ENCODE data around the gene AP1M1.

The AP1M1 gene

GRCh38 chr19:16226184-16226591, 28.5 kb downstream of the AP1M1 start:
- DNase-seq (ENCODE audit: low read depth in 1 of 2, low spot score in 1 of 2) = no peak
- Histone ChIP-seq H3K4me3 (replicated peaks; ENCODE audit: insufficient read depth, low read length) (no peak overlapping the region), H3K27ac (replicated peaks) (no peak overlapping the region), H3K27me3 (ENCODE audit: insufficient read depth, poor library complexity, severe bottlenecking) (no peaks in the 10 kb centered on the region)
- TF ChIP-seq REST (IDR thresholded peaks at IDR 0.05; ENCODE audit: insufficient replicate concordance, low read depth) = no peak
- no peak for TF ChIP-seq CTCF (IDR thresholded peaks at IDR 0.05; ENCODE audit: insufficient read depth, low read length)
- no peak for TF ChIP-seq POLR2AphosphoS5 (IDR thresholded peaks at IDR 0.05; ENCODE audit: low read depth)
- TF ChIP-seq SPI1 (IDR thresholded peaks at IDR 0.05; ENCODE audit: borderline replicate concordance, low read depth) = no peak
- no peak for TF ChIP-seq GABPA (IDR thresholded peaks at IDR 0.05; ENCODE audit: low read depth)

DNA sequence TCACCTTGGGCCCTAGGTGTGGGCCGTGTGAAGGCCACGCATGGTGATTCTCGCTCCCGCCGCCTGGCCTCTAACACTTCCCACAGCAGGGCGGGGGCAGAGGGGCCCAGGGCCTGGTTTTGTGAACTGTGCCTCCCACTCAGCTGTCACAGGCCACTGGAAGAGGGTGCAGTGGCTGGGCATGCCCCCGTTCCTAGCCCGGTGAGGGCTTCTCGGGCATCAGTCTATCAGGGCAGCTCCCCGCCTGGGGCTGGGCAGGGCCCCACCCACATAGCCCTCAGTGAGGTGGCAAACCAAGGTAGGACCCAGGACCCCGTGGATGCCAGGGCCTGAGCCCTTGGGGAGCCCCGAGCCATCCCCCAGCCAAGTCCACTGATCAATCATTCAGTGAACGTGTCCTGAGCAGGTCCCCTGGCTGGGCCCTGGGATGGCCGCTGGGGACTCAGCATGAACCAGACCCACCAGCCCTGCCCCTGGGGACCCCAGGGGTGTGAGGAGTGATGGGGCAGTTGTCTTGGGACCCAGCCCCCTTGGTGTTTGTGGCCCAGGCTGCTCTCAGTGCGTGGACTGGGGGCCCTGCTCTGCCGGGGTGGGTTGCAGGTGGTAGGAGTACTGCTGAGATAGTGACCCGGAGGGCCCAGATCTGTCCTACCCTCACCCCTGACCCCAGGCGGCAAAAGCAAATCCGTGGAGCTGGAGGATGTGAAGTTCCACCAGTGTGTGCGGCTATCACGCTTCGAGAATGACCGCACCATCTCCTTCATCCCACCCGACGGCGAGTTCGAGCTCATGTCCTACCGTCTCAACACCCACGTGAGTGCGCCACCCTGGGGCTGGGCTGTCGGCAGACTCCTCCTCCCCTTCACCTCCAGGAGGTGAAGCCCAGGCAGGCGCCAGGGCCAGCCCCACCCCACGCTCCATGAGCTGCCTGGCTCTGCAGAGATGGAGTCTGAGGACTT, 29.4 kb downstream of the AP1M1 start:
- no peak for TF ChIP-seq SPI1 (IDR thresholded peaks at IDR 0.05; ENCODE audit: borderline replicate concordance, low read depth)
- DNase-seq (ENCODE audit: low read depth in 1 of 2, low spot score in 1 of 2) = no peak
- Histone ChIP-seq H3K27me3 (ENCODE audit: insufficient read depth, poor library complexity, severe bottlenecking) (no peaks in the 10 kb centered on the region), H3K27ac (replicated peaks) (no peak overlapping the region), H3K4me3 (replicated peaks; ENCODE audit: insufficient read depth, low read length) (no peak overlapping the region)

DNA sequence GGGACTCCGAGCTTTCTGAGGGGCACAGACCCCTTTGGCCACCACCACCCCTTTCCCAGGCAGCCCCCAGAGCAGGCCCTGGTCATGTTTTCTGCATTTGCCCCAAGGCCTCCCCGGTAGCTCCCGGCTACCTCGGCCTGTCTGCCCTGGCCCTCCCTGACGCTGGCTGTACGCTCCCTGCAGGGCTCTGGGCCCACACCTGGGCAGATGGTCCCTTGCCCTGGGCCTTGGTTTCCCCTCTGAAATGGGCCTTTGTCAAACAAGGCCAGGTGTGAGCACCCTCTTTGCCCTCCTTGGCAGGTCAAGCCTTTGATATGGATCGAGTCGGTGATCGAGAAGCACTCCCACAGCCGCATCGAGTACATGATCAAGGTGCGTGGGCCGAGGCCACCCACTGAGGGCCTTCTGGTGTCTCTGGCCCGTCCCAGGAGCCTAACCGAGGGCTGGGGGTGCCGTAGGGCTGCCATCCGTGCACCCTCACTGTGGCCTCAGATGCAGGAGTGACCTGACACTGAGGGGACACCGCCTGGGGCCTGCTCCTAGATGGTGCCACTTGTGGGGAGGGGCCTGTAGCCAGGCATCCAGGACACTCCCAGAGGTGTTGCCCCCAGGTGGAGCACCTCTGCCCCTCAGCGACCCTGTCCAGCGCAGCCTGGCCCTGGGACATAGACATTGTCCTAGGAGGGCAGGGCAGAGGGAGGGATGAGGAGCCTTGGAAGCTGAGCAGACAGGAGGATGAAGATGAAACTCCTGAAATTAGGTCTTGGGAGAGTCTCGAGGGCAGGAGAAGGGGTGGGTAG, 30.3 kb downstream of the AP1M1 start:
- TF ChIP-seq POLR2AphosphoS5 (IDR thresholded peaks at IDR 0.05; ENCODE audit: low read depth) = no peak
- Histone ChIP-seq H3K27me3 (ENCODE audit: insufficient read depth, poor library complexity, severe bottlenecking) (no peaks in the 10 kb centered on the region), H3K4me3 (replicated peaks; ENCODE audit: insufficient read depth, low read length) (no peak overlapping the region), H3K27ac (replicated peaks) (no peak overlapping the region)
- DNase-seq (ENCODE audit: low read depth in 1 of 2, low spot score in 1 of 2) = no peak

DNA sequence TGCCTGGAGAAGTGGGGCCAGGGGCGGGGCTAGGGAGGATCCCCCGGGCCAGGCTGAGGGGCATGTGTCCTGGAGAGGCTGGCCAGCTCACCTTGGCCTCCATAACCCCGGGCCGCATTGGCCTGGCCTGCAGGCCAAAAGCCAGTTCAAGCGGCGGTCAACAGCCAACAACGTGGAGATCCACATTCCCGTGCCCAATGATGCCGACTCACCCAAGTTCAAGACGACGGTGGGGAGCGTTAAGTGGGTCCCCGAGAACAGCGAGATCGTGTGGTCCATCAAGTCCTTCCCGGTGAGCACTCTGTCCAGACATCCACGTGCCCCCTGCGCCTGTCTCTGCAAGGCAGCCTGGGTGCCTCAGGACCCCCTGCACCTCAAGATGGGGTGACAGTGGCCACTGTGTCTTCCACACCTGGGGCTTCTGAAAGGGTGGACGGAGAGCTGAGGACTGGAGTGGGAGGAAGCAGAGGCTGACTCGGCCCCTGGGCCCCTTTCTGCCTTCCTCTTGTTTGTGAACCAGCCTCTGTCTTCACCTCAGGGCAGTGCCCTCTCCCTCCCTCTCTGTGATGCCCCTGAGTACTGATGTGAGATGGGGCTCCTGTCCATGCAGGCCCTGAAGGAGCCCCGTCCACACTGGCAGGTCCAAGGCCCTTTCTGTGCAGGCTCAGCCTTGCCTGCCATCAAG, 31.1 kb downstream of the AP1M1 start:
- no peak overlapping the region for H3K4me3 ChIP-seq (replicated peaks; ENCODE audit: insufficient read depth, low read length)
- TF ChIP-seq GABPA (IDR thresholded peaks at IDR 0.05; ENCODE audit: low read depth) = no peak
- no peak for TF ChIP-seq SPI1 (IDR thresholded peaks at IDR 0.05; ENCODE audit: borderline replicate concordance, low read depth)
- no peak; the same call in 1 of the 2 replicates for TF ChIP-seq POLR2AphosphoS5 (IDR thresholded peaks at IDR 0.05; ENCODE audit: low read depth)
- no peak for TF ChIP-seq CTCF (IDR thresholded peaks at IDR 0.05; ENCODE audit: insufficient read depth, low read length)
- no peak for TF ChIP-seq REST (IDR thresholded peaks at IDR 0.05; ENCODE audit: insufficient replicate concordance, low read depth)

More for the DNA sequence above, 31.1 kb downstream of the AP1M1 start:
- no peak for DNase-seq (ENCODE audit: low read depth in 1 of 2, low spot score in 1 of 2)
- Histone ChIP-seq H3K27ac (replicated peaks) (no peak overlapping the region), H3K27me3 (ENCODE audit: insufficient read depth, poor library complexity, severe bottlenecking) (no peaks in the 10 kb centered on the region)
